HG03469 (cell line): ENCODE measurements around the gene FBXO30.
A peak's percentile ranks its signal among the peaks of the same experiment; 100 is the strongest.

ENCODE experiments used
- ATAC-seq: cut with Tn5 transposase; IDR thresholded peaks from one replicate; pipeline ENCODE4 v1.9.1; 2021; ENCODE audit warnings: mild to moderate bottlenecking, moderate library complexity, moderate number of reproducible peaks; ENCODE audit not compliant: unreplicated experiment

Gene FBXO30

DNA sequence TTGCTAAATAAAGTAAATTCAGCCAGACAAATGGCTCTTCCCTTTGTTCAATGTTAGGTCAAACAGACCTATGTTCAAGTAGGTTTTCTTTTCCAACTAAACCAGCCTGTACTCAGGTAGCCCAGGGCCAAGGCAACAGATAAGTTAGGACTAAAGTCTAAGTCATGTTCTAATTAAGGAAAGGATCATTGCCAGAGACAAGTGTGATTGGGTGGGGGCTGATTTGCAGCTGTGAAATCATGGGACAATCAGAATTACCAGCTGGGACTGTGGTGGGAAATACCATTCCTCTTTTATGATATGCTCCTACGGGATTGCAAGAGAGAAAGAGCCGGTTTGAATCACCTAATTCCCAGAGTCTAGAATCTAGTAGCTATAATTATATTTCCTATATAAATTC is 4.2 kb upstream of the FBXO30 start:
- ATAC-seq = no peak

DNA sequence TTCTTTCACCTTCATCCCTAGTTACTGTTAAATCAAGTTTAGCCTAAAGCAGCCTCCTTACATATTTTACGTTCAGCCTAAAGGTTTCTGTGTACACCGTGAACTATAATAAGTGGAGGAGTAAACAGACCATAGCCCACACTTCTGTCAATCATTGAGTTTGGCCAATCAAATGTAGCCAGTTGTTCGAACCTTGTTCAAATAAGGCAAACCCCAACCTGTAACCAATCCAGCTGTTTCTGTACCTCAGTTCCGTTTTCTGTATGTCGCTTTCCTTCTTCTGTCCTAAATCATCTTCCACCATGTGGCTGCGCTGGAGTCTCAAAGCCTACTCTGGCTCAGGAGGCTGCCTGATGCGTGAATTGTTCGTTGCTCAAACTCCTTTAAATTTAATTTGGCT is 1.8 kb upstream of the FBXO30 start:
- no peak for ATAC-seq

DNA sequence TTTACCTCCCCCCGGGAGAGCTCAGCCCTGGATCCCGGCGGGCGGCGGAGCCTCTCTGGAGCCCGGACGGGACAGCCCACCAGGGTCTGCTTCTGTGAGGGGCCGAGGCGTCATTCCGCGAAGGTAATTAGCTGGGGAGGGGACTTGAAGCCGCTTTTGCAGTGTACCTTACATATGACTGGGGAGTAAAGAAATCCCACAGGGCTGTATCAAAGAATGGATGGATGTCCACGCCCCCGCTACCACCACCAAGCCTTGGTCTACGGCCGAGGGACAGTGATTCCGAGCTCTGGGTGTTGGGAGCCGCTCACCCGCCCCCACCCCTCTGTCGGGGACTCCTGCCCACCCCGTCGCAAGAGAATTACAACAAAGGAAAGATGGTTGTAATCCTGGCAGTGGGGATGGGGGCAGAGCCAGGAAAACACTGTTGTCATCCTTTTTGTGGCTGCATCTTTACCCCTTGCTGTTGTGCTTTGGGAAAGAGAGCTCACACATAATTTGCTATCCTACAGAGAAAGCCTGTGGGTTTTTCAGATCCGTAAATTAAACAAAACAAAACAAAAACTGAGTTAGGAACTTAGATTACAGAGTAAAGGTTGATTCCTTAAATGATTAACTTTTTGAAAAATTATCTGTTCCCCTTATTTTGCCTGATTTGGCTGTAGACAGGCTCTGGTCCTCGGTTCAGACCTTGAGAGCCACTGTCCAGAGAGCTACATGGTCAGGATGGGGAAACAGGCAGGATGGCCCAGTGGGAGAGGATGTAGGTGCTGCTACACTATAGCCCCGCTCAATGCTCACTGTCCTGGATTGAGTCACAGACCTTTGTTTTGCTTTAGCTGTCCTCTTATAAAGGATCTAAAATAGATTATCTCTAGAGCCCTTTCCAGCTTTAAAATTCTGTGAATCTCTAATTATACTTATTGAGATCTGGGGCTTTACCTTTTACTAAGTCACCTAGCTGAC is 997 bp upstream of the FBXO30 start:
- ATAC-seq = no peak

DNA sequence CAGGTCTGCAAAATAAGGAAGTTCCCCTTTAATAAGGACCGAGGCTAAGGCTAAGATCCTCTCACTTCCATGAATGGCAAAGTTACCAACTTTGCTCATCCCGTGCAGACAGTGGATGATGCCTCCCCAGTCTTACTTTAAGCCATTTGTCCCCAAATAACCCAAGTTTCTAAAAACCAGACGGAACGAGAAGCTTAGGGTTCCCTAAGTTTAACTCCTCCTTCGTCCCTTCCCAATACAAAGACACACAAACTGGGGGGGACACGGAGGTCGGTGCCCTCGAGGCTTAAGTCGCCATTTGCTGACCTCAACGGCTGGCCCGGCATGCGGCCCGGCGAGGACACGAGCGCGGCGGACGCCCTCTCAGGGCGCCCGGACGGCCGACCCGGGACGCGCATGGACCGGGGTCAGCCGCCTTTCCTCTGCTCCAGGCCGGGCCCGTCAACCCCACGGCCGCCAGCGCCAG is 527 bp downstream of the FBXO30 start:
- ATAC-seq = peak; percentile 12

DNA sequence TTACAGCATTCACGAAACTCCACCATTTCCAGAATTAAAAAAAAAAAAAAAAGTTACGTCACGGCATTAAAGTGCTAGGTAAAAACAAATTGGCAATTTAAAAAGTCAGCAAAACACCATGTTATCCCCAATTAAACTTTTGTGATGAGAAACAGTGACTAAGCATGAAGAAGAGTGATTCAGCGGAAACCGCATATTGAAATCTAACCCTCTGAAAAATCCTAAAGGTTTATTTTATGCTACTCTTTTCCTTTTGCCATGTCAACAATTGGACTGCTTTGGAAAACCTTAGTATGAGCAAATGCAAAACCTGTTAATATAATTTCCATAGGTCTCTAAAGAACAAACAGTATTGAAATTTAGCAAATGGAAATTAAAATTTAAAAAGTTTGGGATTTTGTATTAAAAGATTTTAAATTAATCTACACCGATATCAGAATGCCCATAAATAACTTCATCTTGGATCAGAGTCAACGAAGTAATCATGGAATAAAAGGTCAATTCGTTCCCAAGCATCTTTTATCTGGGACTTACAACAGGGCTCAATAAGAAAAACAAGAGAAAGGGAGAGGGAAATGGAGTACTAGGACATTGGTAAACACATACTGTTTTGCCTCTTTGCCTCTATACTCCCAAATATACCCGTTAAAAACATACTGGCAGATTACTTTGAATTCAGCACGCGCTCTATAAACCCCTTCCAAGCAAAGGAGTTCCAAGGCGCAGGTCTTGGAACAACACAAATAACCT is 1.1 kb downstream of the FBXO30 start:
- no peak for ATAC-seq

DNA sequence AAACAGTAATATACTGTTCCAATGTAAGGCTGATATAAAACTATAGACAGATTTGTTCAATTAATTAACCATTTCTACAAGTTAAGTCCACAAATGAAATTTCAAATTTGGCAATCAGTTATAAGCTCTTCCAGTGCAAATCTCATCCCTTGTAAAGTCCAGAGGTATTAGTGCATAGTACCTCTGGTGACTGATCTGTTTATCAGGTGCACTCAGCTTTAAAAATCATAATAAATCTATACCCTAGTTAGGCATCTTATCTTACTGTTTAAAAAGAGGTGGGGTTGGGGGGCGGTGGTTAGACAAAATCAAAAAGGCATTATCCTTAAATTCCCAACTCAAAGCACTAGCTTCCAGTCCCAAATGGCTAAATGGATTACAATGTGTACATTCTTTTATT is 2.9 kb downstream of the FBXO30 start:
- ATAC-seq = no peak

DNA sequence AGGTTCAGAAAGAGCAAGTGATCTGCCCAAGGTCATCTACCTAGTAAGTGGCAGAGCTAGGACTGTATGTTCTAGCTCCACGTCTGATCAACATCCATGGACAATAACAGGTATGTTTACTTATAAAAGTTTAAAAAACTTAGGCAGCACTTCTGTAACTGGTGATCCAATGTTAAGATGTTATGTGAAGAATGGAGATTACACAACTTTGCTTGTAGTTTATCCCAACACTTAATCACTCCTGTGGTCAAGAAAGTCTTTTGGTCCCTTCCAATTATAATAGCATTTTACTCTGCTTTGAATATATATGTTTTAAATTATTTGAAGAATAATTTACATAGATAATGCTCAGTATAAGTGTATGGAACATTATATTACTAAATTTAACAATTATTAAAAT is 4.8 kb downstream of the FBXO30 start:
- ATAC-seq = no peak

DNA sequence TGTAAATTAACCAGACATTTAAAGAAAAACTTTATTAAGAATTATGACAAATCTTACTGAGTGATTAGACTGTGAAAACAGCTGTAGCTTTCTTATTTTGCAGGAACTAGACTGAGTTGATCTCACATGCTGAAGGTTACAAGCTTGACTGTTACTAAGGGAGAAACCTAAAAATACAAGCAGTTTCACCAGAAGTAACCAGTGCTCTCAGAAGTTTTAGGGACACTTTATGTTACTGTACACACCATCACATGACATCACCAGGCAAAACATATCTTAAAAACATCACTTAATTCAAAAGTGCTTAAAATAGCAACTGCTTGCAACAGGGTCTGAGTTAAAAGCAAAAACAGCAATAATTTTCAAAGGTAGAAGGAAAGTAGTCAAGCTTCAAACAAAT is 5.4 kb downstream of the FBXO30 start:
- peak; percentile 70 for ATAC-seq

DNA sequence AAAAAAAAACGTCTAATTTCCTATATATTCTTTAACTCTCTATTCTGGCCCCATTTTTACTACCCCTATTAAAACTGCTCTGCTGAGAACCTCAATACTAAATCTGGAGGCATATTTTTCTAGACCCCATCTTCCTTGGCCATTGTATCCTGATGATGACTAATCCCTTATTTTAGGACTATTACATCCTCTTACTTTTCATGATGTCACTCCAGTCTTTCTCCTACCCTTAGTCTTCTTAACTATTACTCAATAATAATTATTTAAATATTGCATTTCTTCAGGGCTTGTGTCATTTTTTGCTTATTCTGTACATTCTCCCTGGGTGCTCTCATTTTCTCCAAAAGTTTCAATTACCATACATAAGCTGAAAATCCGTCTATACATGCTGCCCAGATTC is 6.4 kb downstream of the FBXO30 start:
- ATAC-seq = no peak

DNA sequence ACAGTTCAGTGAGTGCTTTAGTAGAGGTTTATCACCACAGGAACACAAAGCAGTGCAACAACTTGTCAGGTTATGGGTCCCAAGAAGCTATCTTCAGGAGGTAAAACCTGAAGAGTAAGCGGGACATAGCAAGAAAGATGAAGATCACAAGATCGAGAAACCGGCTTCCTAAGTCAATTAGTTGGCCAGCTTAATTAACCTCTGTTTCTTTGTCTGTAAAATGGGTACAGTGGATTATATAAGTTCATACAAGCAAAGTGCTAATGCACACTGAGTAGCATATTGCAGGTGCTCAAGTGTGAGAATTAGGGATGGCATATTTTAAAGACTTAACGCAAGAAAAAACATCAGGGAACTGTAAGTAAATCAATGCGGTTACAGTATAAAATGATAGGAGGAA is 12.5 kb downstream of the FBXO30 start:
- ATAC-seq = no peak

DNA sequence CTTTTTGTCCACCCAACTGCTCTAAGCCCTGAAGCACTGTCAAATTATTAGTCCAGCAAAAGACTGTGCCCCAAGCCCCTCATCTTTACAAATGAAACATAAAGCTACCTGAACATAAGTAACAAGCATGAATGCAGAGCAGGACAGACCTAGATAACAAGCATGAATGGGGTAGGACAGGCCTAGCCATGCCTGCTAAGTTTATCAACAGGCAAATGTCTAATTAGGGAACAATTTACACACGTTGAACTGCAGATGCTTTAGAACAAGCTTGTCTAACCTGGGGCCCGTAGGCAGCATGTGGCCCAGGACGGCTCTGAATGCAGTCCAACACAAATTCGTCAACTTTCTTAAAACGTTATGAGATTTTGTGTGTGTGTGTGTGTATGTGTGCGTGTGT is 13.6 kb downstream of the FBXO30 start:
- ATAC-seq = no peak

DNA sequence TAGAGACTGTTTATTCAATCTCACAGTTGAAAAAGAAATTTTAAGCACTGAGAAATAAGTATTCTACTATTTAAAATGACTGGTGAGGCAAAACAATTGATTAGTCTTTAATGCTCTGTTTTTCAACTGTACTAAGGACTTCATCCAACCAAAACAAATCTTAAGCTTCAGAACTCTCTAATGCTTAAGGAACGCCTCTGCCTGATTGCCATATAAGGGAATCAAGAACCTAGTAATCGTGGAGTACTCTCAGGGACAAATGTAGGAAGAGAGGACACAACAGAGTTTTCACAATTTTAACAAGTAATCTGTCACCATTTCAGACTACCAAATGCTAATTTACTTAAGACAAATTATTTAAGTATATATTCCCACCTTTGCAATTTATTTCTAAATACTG is 16.1 kb downstream of the FBXO30 start:
- ATAC-seq = no peak

DNA sequence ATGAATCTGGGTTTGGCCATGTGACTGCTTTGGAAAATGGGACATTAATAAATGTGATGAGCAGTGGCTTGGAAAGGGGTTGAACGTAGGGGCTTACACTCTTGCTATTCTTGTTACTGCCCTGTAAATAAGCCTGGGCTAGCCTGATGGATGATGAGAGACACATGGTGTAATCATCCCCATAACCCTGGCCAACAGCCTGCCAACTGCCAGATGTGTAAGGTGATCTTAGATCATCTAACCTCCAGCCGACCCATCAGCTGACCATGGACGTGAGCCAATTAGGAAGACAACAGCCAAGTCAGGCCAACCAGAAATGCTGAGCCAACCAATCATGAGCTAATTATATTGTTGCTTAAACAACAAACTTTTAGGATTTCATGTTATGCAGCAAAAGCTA is 25.2 kb downstream of the FBXO30 start:
- no peak for ATAC-seq

DNA sequence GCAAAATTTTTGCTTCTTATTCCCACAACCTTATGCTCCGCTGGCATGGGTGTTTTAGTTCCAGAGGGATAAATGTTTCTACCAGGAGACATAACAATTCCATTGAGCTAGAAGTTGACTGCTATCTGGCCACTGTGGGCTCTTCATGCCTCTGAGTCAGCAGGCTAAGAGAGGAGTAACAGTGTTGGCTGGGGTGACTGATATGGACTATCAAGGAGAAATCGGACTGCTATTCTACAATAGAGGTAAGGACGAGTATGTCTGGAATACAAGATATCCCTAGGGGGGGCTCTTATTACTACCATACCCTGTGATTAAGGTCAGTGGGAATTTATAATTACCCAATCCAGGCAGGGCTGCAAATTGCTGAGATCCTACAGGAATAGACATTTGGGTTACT is 26.9 kb downstream of the FBXO30 start:
- ATAC-seq = no peak

DNA sequence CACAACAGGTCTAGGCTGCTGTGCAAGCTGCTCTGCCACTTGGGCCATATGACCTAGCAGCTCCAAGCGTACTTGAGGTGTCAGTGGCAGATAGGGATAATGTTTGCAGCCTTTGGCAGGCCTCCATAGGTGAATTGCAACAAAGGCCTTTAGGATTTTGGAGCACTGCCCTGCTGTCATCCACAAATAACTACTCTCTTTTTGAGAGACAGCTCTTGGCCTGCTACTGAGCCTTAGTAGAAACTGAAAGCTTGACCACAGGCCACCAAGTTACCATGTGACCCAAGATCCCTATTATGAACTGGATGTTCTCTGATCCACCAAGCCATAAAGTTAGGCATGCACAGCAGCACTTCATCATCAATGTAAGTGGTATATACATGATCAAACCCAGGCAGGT is 29.9 kb downstream of the FBXO30 start:
- peak; percentile 60 for ATAC-seq

DNA sequence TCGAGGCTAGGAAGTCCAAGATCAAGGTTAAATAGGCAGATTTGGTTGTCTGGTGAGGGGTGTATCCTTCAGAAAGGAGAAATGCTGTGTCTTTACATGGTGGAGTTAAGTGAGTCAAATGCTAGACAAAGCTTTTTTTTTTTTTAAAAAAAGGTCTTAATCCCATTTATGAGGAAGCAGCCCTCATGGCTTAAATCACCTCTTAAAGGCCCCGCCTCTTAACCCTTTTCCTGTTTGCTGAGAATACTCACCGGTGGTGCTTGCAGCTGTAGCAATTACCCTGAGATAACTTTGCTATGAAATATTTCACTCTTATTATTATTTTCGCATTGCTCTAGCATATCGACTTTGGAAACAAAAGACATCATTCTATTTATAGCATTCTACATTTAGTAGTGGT is 30.8 kb downstream of the FBXO30 start:
- ATAC-seq = no peak

DNA sequence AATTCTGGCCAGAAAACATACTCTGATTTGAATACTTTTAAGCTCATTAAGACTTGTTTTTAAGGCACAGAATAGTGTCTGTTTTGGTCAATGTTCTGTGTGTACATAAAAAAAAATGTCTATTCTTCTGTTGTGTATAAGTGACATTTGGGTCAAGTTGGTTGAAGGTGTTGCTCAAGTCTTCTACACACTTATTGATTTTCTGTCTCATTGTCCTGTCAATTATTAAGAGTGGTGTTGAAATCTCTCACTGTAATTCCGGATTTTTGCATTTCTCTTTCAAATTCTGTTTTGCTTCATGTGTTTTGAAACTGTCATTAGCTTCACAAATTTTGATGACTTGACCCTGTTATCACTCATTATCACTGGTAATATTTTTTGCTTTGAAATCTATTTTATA is 41.7 kb downstream of the FBXO30 start:
- ATAC-seq = no peak

DNA sequence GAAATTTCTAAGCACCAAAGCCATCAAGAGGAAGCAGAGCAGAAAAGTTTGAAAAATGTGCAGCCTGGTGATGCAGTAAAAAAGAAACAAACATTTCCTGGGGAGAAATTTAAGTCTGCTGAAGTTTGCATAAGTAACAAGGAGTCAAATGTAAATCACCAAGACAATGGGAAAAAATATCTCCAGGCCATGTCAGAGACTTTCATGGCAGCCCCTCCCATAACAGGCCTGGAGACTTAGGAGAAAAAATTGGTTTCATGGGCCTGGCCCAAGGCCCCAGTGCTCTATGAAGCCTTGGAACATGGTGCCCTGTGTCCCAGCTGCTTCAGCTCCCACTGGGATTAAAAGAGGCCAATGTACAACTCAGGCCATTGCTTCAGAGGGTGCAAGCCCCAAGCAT is 49.1 kb downstream of the FBXO30 start:
- no peak for ATAC-seq

DNA sequence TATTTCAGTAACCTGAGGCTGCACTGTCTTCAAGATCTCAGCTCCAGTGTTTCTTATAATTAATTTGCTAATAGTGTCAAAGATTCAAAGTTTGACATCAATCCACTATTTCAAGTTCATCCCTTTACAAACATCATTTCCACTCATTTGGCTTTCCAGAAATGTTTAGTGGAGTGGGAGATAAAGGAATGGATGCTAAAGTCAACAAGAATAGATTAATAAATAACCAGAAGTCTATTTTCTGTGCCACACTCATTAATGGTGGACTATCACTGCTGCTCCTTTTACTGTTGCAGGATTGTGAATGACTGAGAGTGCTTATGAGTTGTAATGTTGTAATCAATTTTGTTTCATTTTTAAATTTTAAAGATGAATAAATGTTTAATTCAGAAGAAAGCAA is 50.9 kb downstream of the FBXO30 start:
- no peak for ATAC-seq

DNA sequence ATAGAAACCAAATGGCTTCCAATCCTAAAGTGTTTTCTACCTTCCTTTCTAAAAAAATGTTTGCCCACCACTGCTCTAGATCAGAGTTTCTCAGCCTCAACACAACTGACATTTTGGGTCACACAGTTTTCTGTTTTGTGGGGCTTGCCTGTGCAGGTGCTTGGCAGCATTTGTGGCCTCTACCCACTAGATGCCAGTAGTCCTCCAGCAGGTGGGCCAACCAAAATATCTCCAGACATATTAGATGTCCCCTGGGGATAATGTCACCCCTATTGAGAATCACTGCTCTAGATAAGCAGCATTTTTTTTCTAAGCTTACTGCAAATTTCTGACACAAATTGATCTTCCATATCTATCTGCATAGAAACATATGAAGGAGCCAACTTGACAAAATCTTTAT is 53.0 kb downstream of the FBXO30 start:
- no peak for ATAC-seq

DNA sequence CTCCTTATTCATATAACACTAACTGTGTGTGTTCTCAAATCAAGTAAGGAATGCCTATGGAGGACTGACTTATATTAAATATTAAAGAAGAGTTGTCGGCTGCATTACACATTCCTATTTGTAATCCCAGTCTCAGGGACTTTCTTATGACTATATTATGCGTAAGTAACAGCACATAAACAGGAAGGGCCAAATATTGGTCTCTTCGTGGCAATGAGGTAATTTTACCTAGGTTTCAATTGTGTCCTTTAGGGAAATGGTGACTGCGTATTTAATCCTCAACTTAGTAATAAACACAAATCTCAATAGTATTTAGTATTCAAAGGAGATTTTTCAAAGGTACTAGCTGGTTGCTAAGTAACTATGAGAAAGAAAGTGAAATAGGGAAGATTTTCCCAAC is 56.5 kb downstream of the FBXO30 start:
- ATAC-seq = no peak

DNA sequence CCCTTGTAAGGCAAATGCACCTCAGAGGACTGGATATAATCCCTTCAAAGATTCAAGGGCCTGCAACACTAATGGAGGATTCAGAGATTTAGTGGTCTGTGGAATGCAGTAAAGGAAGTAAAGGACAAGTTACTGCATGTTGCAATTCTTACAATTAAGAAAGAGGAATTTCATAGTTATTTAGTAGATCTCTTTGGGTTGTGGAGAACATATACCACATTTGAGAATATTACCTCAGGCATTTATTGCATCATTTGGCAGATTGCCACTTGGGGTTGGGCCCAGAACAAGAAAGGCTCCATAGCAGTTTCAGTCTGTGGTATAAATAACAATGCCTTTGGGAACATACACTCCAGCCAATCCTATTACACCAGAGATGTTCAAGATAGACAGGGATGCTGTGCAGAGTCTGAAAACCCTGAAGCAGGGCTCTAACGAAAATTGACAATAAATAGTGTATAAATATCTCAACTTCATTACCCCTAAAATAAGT is 58.4 kb downstream of the FBXO30 start:
- ATAC-seq = no peak
